ENCODE measurements around the gene CFHR4.

CFHR4 gene

GRCh38 chr1:196951711-196952394, 64.0 kb downstream of the CFHR4 start:
- H3K36me3 ChIP-seq (ENCODE audit: control insufficient read depth, insufficient read depth, low read length) = no peaks in the 10 kb centered on the region
- no peak overlapping the region for H3K9ac ChIP-seq (ENCODE audit: low read length)
- no peak overlapping the region for H3K27ac ChIP-seq (ENCODE audit: low read depth, low read length)
- no peak overlapping the region for H3K4me3 ChIP-seq (ENCODE audit: low read length)
- H3K4me1 ChIP-seq (ENCODE audit: control insufficient read depth, insufficient read depth, low read length) = no peaks in the 10 kb centered on the region
- no peaks in the 10 kb centered on the region for H3K27me3 ChIP-seq (ENCODE audit: control insufficient read depth, insufficient read depth, low read length)

- no peaks in the 10 kb centered on the region for H3K36me3 ChIP-seq (ENCODE audit: control insufficient read depth, insufficient read depth, low read length)
- H3K27ac ChIP-seq (ENCODE audit: low read depth, low read length) = no peak overlapping the region
- no peak overlapping the region for H3K4me3 ChIP-seq (ENCODE audit: low read length)
- no peak overlapping the region for H3K9ac ChIP-seq (ENCODE audit: low read length)
- H3K4me1 ChIP-seq (ENCODE audit: control insufficient read depth, insufficient read depth, low read length) = no peaks in the 10 kb centered on the region
- no peaks in the 10 kb centered on the region for H3K27me3 ChIP-seq (ENCODE audit: control insufficient read depth, insufficient read depth, low read length)
Observed at GRCh38 chr1:196954778-196955177, 66.9 kb downstream of the CFHR4 start.

- Histone ChIP-seq H3K27me3 (ENCODE audit: control insufficient read depth, insufficient read depth, low read length) (no peaks in the 10 kb centered on the region), H3K36me3 (ENCODE audit: control insufficient read depth, insufficient read depth, low read length) (no peaks in the 10 kb centered on the region), H3K4me3 (ENCODE audit: low read length) (no peak overlapping the region), H3K9ac (ENCODE audit: low read length) (no peak overlapping the region), H3K4me1 (ENCODE audit: control insufficient read depth, insufficient read depth, low read length) (no peaks in the 10 kb centered on the region), H3K27ac (ENCODE audit: low read depth, low read length) (no peak overlapping the region)
Observed at GRCh38 chr1:196955926-196956325, 68.1 kb downstream of the CFHR4 start.

GRCh38 chr1:196960854-196961253, 73.0 kb downstream of the CFHR4 start:
- no peaks in the 10 kb centered on the region for H3K27me3 ChIP-seq (ENCODE audit: control insufficient read depth, insufficient read depth, low read length)

More at GRCh38 chr1:196960854-196961253, 73.0 kb downstream of the CFHR4 start:
- Histone ChIP-seq H3K9ac (ENCODE audit: low read length) (no peak overlapping the region), H3K4me1 (ENCODE audit: control insufficient read depth, insufficient read depth, low read length) (no peaks in the 10 kb centered on the region), H3K4me3 (ENCODE audit: low read length) (no peak overlapping the region), H3K36me3 (ENCODE audit: control insufficient read depth, insufficient read depth, low read length) (no peaks in the 10 kb centered on the region), H3K27ac (ENCODE audit: low read depth, low read length) (no peak overlapping the region)
